HCT116 (cell line): ENCODE data around the gene ZNF446. TPM values are rescaled to one million over a fixed set of nuclear protein-coding genes. Genes with fewer than 3 reads are reported as not detected.

Experiments
- ATAC-seq: fragments of 200-7000 bp; cut with Tn5 transposase; 2 replicates; pipeline ENCODE4 v1.9.1; 2020; ENCODE audit warnings: mild to moderate bottlenecking, moderate library complexity
- BruUV-seq: library from RNA; stranded (reverse); fragments of 400-500 nt; replicated peaks from 2 replicates; lab custom pipeline; 2021; lab: Mats Ljungman, UMichigan
- CTCF ChIA-PET: fragments of 300-600 bp; sonication (Branson Sonifier 250); formaldehyde crosslinking; loops from one replicate; lab custom pipeline; 2021; ENCODE audit warnings: antibody characterized with exemption; lab: Charles Lee
- POLR2A ChIA-PET: fragments of 300-600, 350-600 bp; sonication (Branson Sonifier 250); formaldehyde crosslinking; loops from one replicate; lab custom pipeline; 2021; ENCODE audit warnings: antibody characterized with exemption; lab: Charles Lee
- RAD21 ChIA-PET, 2 experiments: fragments of 300-600 bp; sonication (Branson Sonifier 250); formaldehyde crosslinking; loops; one replicate each; lab custom pipeline; 2023; ENCODE audit warnings: low total read pairs in 2 of 2; ENCODE audit not compliant: uncharacterized antibody in 2 of 2, unreplicated experiment in 2 of 2, low non-redundant PET in 1 of 2; lab: Charles Lee
- DNase-seq: peaks from one replicate; pipeline ENCODE4 v3.0.0-alpha.2; 2010; ENCODE audit warnings: low read depth, low spot score
- H2AFZ ChIP-seq: fragments of 200-600 bp; shearing (Covaris generic), sonication (generic); 2 replicates; pipeline ENCODE4 v1.6.1; 2017; ENCODE audit warnings: low read depth, mixed run types, mixed read lengths, antibody characterized with exemption, low read length; ENCODE audit not compliant: poor library complexity, severe bottlenecking
- H3K27ac ChIP-seq: 2 replicates; pipeline ENCODE4 v1.5.1; 2012; ENCODE audit warnings: low read depth, low read length
- H3K27me3 ChIP-seq: fragments of 200-600 bp; sonication (generic); 2 replicates; pipeline ENCODE4 v1.6.1; 2016; ENCODE audit warnings: mixed run types, low read length, mixed read lengths; ENCODE audit not compliant: insufficient read depth
- H3K36me3 ChIP-seq, 2 experiments: fragments of 200-500 bp in 1 of 2; fragments of 200-600 bp in 1 of 2; sonication (Bioruptor generic) in 1 of 2; sonication (generic) in 1 of 2; 2 replicates each; pipeline versions ENCODE4 v1.5.1 to v1.6.1; 2014 to 2016; ENCODE audit warnings: low read length in 2 of 2, inconsistent platforms in 1 of 2, mixed read lengths in 1 of 2, mixed run types in 1 of 2; ENCODE audit not compliant: insufficient read depth in 2 of 2, control insufficient read depth in 1 of 2
- H3K4me1 ChIP-seq, 2 experiments: fragments of 200-600 bp in 1 of 2; sonication (generic) in 1 of 2; 2 replicates each; pipeline versions ENCODE4 v1.5.1 to v1.6.1; 2012 to 2017; ENCODE audit warnings: low read length in 2 of 2, inconsistent platforms in 1 of 2, mild to moderate bottlenecking in 1 of 2, mixed read lengths in 1 of 2, mixed run types in 1 of 2, moderate library complexity in 1 of 2; ENCODE audit not compliant: insufficient read depth in 2 of 2, control insufficient read depth in 1 of 2
- H3K4me2 ChIP-seq: fragments of 200-600 bp; sonication (generic); 2 replicates; pipeline ENCODE4 v1.6.1; 2017; ENCODE audit warnings: mixed run types, low read length, mixed read lengths
- H3K4me3 ChIP-seq, 2 experiments: fragments of 200-600 bp in 1 of 2; sonication (generic) in 1 of 2; replicated peaks in 1 of 2; 2 replicates each; pipeline ENCODE4 v1.5.1; 2011 to 2016; ENCODE audit warnings: low read length in 2 of 2, control low read depth in 1 of 2, low read depth in 1 of 2, mild to moderate bottlenecking in 1 of 2, mixed read lengths in 1 of 2, mixed run types in 1 of 2
- H3K79me2 ChIP-seq: fragments of 200-600 bp; sonication (generic); 2 replicates; pipeline ENCODE4 v1.6.1; 2017; ENCODE audit warnings: mild to moderate bottlenecking, mixed run types, low read length, moderate library complexity, mixed read lengths; ENCODE audit not compliant: insufficient read depth
- H3K9ac ChIP-seq: fragments of 200-600 bp; sonication (generic); 2 replicates; pipeline ENCODE4 v1.6.1; 2016; ENCODE audit warnings: low read length, mixed read lengths
- H3K9me2 ChIP-seq: fragments of 200-600 bp; sonication (generic), shearing (Covaris generic); 2 replicates; pipeline ENCODE4 v1.6.1; 2017; ENCODE audit warnings: mixed run types, mild to moderate bottlenecking, moderate library complexity; ENCODE audit not compliant: insufficient read depth
- H3K9me3 ChIP-seq, 2 experiments: fragments of 200-500 bp in 1 of 2; fragments of 200-600 bp in 1 of 2; sonication (Bioruptor generic) in 1 of 2; sonication (generic) in 1 of 2; 2 replicates each; pipeline ENCODE4 v1.6.1; 2014 to 2017; ENCODE audit warnings: low read length in 2 of 2, mixed read lengths in 2 of 2, inconsistent platforms in 1 of 2, low read depth in 1 of 2, mild to moderate bottlenecking in 1 of 2, mixed run types in 1 of 2, moderate library complexity in 1 of 2; ENCODE audit not compliant: control insufficient read depth in 1 of 2, insufficient read depth in 1 of 2
- H4K20me1 ChIP-seq: fragments of 200-600 bp; sonication (generic), shearing (Covaris generic); 2 replicates; pipeline ENCODE4 v1.6.1; 2017; ENCODE audit warnings: mixed run types, mild to moderate bottlenecking, moderate library complexity; ENCODE audit not compliant: insufficient read depth
- CBX3 ChIP-seq: IDR thresholded peaks from 2 replicates; pipeline ENCODE4 v1.6.1; 2012; ENCODE audit warnings: low read depth
- EGR1 ChIP-seq: IDR thresholded peaks from 2 replicates; pipeline ENCODE4 v1.6.1; 2012; ENCODE audit warnings: low read depth
- ELF1 ChIP-seq: IDR thresholded peaks from 2 replicates; pipeline ENCODE4 v1.6.1; 2012; ENCODE audit warnings: low read depth, borderline replicate concordance
- EZH2 ChIP-seq: fragments of 200-600 bp; sonication (generic); IDR thresholded peaks from 2 replicates; pipeline ENCODE4 v1.6.1; 2017; ENCODE audit warnings: antibody characterized with exemption, mixed run types
- EZH2phosphoT487 ChIP-seq: fragments of 200-600 bp; IDR thresholded peaks from 2 replicates; pipeline ENCODE4 v1.6.1; 2018; ENCODE audit warnings: antibody characterized with exemption, borderline replicate concordance
- FOSL1 ChIP-seq: IDR thresholded peaks from 2 replicates; pipeline ENCODE4 v1.6.1; 2012; ENCODE audit warnings: low read depth
- MAX ChIP-seq: IDR thresholded peaks from 2 replicates; pipeline ENCODE4 v1.6.1; 2012
- POLR2A ChIP-seq: IDR thresholded peaks from 2 replicates; pipeline ENCODE4 v1.7.0; 2011; ENCODE audit warnings: borderline replicate concordance; ENCODE audit not compliant: insufficient read depth, insufficient read length; ENCODE audit errors: extremely low read depth
- POLR2AphosphoS5 ChIP-seq: IDR thresholded peaks from 2 replicates; pipeline ENCODE4 v1.6.1; 2011; ENCODE audit warnings: mild to moderate bottlenecking, low read depth, low read length, moderate library complexity
- REST ChIP-seq: IDR thresholded peaks from 2 replicates; pipeline ENCODE4 v1.6.1; 2012; ENCODE audit warnings: low read depth
- SIN3A ChIP-seq: IDR thresholded peaks from 2 replicates; pipeline ENCODE4 v1.6.1; 2012; ENCODE audit warnings: low read depth
- SP1 ChIP-seq: IDR thresholded peaks from 2 replicates; pipeline ENCODE4 v1.6.1; 2012; ENCODE audit warnings: low read depth
- SRF ChIP-seq: IDR thresholded peaks from 2 replicates; pipeline ENCODE4 v1.6.1; 2012; ENCODE audit warnings: low read depth
- TCF7L2 ChIP-seq: IDR thresholded peaks from 2 replicates; pipeline ENCODE4 v1.7.0; 2011; ENCODE audit warnings: borderline replicate concordance, inconsistent platforms; ENCODE audit not compliant: insufficient read depth, insufficient read length; ENCODE audit errors: extremely low read depth
- YY1 ChIP-seq: IDR thresholded peaks from 2 replicates; pipeline ENCODE4 v1.6.1; 2011; ENCODE audit warnings: low read length, low read depth, moderate library complexity, mild to moderate bottlenecking; ENCODE audit not compliant: insufficient replicate concordance; ENCODE audit errors: extremely low read depth
- ZBTB33 ChIP-seq: IDR thresholded peaks from 2 replicates; pipeline ENCODE4 v1.6.1; 2011; ENCODE audit warnings: mild to moderate bottlenecking, low read length, moderate library complexity; ENCODE audit not compliant: insufficient replicate concordance; ENCODE audit errors: extremely low read depth
- ZNF274 ChIP-seq: fragments of 200-500 bp; sonication (Bioruptor generic); IDR thresholded peaks from 2 replicates; pipeline ENCODE4 v1.6.1; 2014; ENCODE audit warnings: mild to moderate bottlenecking, low read depth, low read length, inconsistent platforms
- intact Hi-C: fragments of 100-400 bp; cut with micrococcal nuclease; formaldehyde crosslinking; loops from 2 replicates; pipeline ENCODE4 v1.10.0; 2022
- total RNA-seq: library from RNA; stranded (reverse); gene quantifications from one replicate; pipeline ENCODE4 v1.2.1, GENCODE V29; 2021; ENCODE audit not compliant: unreplicated experiment

Gene ZNF446
- total RNA-seq, 1 experiment from 2014 or later = 6.5 TPM

- Histone ChIP-seq H3K27ac (no peak within 1 kb of the TSS), H3K27me3 (no peaks in the 10 kb centered on the region), H3K36me3 (no peaks in the 10 kb centered on the region), H4K20me1 (no peaks in the 10 kb centered on the region), H3K79me2 (no peaks in the 10 kb centered on the region), H3K4me1 (no peaks in the 10 kb centered on the region), H2AFZ (no peak within 1 kb of the TSS), H3K9me2 (no peaks in the 10 kb centered on the region), H3K4me2 (no peak within 1 kb of the TSS), H3K9me3 (peaks cover 3 to 6% of the 10 kb centered on the region in 2 experiments; a peak in 2 of 4 replicates), H3K9ac (no peak within 1 kb of the TSS), H3K4me3 (no peak within 1 kb of the TSS)
- no TSS peak for BruUV-seq
- ChIA-PET RAD21 (no interaction called here), CTCF (no interaction called here), POLR2A (no interaction called here)
- DNase-seq (no peak), ATAC-seq (no peak)
- intact Hi-C loops = no loop called here
- TF ChIP-seq YY1 (no peak), FOSL1 (no peak), SRF (no peak), CBX3 (no peak), EGR1 (no peak), ZNF274 (no peak), MAX (no peak), EZH2phosphoT487 (no peak), EZH2 (no peak), POLR2AphosphoS5 (no peak), TCF7L2 (no peak), REST (no peak), POLR2A (no peak), SIN3A (no peak), ZBTB33 (no peak), SP1 (no peak), ELF1 (no peak)
These were observed 36.3 kb upstream of the ZNF446 start, which contains the start of gene ZNF132 for GRCh38 chr19:58439576-58440554. ZNF132 (minus strand) TSS chr19:58440153; CDS start chr19:58439821, 332 bp downstream.
